HG03045 (cell line): ENCODE results near the gene AKR1D1.
"Not testable (repeated sequence)": the region's sequence is repeated elsewhere in the genome, so short reads cannot be mapped to it uniquely, and the experiment has no call there.

Source experiments
- ATAC-seq: cut with Tn5 transposase; IDR thresholded peaks from one replicate; pipeline ENCODE4 v1.9.1; 2021; ENCODE audit warnings: mild to moderate bottlenecking, moderate library complexity; ENCODE audit not compliant: unreplicated experiment

The AKR1D1 gene

GRCh38 chr7:138072726-138073125 is 3.5 kb upstream of the AKR1D1 start:
- no peak for ATAC-seq

GRCh38 chr7:138074121-138074520 is 2.1 kb upstream of the AKR1D1 start:
- ATAC-seq, result no peak

- no peak for ATAC-seq
Observed at GRCh38 chr7:138074540-138074939, 1.7 kb upstream of the AKR1D1 start.

- ATAC-seq, result no peak
Observed at GRCh38 chr7:138075350-138075749, 909 bp upstream of the AKR1D1 start.

- ATAC-seq, result not testable (repeated sequence)
Observed at GRCh38 chr7:138075786-138076185, 473 bp upstream of the AKR1D1 start.

GRCh38 chr7:138077809-138078208 is 1.6 kb downstream of the AKR1D1 start:
- ATAC-seq, result no peak

- ATAC-seq, result no peak
Observed at GRCh38 chr7:138079137-138079536, 2.9 kb downstream of the AKR1D1 start.

- ATAC-seq, result no peak
Observed at GRCh38 chr7:138081868-138082267, 5.6 kb downstream of the AKR1D1 start.

- no peak for ATAC-seq
Observed at GRCh38 chr7:138083859-138084258, 7.6 kb downstream of the AKR1D1 start.

- ATAC-seq, result no peak
Observed at GRCh38 chr7:138086563-138087270, 10.5 kb downstream of the AKR1D1 start.

GRCh38 chr7:138089080-138089901 is 13.0 kb downstream of the AKR1D1 start:
- no peak for ATAC-seq

GRCh38 chr7:138091032-138091431 is 14.8 kb downstream of the AKR1D1 start:
- ATAC-seq, result no peak

GRCh38 chr7:138091840-138092239 is 15.6 kb downstream of the AKR1D1 start:
- ATAC-seq, result not testable (repeated sequence)

- no peak for ATAC-seq
Observed at GRCh38 chr7:138092486-138093028, 16.3 kb downstream of the AKR1D1 start.

GRCh38 chr7:138095972-138096935 is 20.0 kb downstream of the AKR1D1 start:
- ATAC-seq, result no peak

- no peak for ATAC-seq
Observed at GRCh38 chr7:138097064-138097741, 20.9 kb downstream of the AKR1D1 start.

GRCh38 chr7:138099813-138100212 is 23.6 kb downstream of the AKR1D1 start:
- no peak for ATAC-seq

- no peak for ATAC-seq
Observed at GRCh38 chr7:138105221-138105620, 29.0 kb downstream of the AKR1D1 start.

GRCh38 chr7:138115047-138115446 is 38.8 kb downstream of the AKR1D1 start:
- ATAC-seq, result no peak

- no peak for ATAC-seq
Observed at GRCh38 chr7:138116141-138116540, 39.9 kb downstream of the AKR1D1 start.
